HG02588 (cell line): ENCODE results near the gene DNAH10.
"Not testable (repeated sequence)": the region's sequence is repeated elsewhere in the genome, so short reads cannot be mapped to it uniquely, and the experiment has no call there.

Experiments used
- ATAC-seq: cut with Tn5 transposase; IDR thresholded peaks from one replicate; pipeline ENCODE4 v1.9.1; 2021; ENCODE audit warnings: mild to moderate bottlenecking, moderate library complexity; ENCODE audit not compliant: unreplicated experiment

DNAH10 gene

DNA sequence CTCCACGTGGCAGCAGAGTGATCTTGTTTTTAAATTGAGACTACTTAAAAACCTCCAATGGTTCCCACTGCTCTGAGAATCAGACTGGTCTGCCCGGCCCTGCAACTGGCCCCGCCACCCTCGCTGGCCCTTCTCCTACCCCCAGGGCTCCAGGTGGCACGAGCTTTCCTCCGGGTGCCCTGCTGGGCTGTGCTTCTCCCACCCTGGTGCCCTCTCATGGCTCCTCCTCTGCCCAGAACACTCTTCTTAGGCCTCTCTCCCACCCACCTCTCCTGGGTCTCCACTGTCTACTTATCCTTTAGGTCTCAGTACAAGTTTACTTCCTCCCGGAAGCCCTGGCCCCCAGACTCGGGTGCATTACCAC is 184.0 kb downstream of the DNAH10 start:
- ATAC-seq = no peak

DNA sequence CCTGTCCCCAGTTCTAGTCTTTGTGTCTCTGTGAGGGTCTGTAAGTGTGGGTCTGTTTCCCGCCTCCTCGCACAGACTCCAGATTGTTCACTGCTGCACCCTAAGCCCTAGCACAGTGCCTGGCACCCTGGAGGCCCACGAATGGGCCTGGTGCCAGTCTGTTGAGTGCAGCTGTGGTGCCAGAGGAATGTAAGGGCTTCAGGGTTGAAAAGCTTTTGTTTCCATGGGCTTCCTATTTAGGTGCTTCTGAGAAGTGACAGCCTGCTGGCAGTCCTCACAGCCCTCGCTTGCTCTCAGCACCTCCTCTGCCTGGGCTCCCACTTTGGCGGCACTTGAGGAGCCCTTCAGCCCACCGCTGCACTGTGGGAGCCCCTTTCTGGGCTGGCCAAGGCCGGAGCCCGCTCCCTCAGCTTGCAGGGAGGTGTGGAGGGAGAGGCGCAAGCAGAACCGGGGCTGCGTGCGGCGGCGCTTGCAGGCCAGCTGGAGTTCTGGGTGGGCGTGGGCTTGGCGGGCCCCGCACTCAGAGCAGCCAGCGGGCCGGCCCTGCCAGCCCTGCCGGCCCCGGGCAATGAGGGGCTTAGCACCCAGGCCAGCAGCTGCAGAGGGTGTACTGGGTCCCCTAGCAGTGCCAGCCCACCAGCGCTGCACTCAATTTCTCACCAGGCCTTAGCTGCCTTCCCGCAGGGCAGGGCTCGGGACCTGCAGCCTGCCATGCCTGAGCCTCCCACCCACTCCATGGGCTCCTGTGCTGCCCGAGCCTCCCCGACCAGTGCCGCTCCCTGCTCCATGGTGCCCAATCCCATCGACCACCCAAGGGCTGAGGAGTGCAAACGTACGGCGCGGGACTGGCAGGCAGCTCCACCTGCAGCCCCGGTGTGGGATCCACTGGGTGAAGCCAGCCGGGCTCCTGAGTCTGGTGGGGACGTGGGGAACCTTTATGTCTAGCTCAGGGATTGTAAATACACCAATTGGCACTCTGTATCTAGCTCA is 184.7 kb downstream of the DNAH10 start:
- ATAC-seq = not testable (repeated sequence)

DNA sequence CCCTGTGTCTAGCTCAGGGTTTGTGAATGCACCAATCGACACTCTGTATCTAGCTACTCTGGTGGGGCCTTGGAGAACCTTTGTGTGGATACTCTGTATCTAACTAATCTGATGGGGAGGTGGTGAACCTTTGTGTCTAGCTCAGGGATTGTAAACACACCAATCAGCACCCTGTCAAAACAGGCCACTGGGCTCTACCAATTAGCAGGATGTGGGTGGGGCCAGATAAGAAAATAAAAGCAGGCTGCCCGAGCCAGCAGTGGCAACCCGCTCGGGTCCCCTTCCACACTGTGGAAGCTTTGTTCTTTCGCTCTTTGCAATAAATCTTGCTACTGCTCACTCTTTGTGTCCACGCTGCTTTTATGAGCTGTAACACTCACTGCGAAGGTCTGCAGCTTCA is 185.4 kb downstream of the DNAH10 start:
- ATAC-seq = not testable (repeated sequence)

DNA sequence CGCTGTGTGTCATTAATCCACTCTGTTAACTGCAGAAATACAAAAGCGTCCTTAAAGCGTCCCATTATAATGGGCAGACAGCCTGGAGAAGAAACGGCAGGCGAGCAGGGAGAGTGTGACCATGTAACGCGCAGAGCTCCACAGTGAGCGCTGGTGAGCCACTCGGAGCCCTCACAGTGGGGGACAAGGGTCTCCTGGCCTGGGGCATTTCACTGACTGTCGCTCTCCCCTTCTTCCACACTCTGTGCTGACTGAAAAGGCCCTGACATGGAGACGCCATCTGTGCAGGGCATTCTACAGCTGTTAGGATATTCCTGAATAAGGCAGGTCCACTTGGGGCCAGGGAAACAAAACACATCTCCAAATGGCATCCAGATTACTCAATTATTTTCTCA is 186.3 kb downstream of the DNAH10 start:
- ATAC-seq = no peak

DNA sequence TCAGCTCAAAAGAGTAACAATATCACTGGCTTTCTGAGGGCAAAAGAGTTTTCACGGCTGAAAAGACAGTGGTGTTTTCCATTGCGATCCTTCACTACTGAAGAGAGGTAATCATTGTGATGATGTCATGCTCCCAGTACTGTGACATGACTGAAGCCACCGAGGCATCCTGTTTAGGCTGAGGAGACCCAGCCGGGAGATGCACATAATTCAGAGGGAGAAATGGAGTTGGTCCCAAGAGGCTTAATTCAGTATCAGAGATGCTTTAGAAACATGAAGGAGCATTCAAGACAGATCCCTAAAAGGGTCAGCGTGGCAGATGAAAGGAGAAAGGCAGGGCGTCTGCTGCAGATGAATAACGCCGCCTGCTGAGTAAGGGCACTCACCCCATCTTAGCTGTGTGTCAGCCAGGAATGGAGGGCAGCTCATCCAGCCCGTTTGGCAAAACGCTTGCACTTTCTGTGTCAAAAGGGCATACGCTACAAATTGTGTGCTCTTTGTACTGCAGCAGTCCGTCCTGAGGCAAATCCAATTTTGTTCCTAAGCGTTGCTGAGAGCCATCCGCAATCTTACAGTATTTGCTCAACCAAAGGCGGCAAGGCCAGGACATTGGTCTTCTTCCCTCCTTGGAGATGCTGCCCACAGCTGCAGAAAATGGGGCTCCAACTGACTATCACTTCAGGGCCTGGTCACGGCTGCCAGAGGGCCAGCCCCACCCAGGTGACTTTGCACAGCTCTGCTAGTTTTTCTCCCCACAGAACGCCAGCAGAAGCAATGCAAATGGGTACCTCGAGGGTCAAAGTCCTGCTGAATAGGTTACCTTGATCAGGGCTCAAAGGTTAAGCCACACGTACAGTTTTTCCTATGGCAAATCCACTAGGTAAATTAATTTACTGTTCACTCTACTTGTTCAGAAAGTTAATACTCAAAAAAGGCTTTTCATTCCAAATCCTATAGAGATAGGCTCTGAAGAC is 187.0 kb downstream of the DNAH10 start:
- no peak for ATAC-seq

DNA sequence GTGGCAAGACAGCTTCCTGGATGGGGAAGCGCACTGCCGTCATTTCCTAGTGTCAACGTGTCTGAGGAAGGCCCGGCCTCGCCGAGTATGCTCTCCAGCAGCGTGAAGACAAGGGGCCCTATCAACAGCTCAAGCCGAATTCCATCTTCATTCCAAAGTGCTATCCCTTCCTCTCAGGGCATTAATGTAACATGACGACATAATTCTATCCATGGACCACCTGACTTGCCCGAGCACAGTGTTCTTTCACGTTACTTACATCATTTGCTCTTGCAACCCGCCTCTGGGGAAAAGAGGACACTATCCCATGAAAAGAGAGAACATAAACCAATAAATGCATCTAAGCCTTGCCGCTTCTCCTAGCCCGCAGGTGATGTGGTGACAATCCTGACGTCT is 187.7 kb downstream of the DNAH10 start:
- ATAC-seq = no peak

DNA sequence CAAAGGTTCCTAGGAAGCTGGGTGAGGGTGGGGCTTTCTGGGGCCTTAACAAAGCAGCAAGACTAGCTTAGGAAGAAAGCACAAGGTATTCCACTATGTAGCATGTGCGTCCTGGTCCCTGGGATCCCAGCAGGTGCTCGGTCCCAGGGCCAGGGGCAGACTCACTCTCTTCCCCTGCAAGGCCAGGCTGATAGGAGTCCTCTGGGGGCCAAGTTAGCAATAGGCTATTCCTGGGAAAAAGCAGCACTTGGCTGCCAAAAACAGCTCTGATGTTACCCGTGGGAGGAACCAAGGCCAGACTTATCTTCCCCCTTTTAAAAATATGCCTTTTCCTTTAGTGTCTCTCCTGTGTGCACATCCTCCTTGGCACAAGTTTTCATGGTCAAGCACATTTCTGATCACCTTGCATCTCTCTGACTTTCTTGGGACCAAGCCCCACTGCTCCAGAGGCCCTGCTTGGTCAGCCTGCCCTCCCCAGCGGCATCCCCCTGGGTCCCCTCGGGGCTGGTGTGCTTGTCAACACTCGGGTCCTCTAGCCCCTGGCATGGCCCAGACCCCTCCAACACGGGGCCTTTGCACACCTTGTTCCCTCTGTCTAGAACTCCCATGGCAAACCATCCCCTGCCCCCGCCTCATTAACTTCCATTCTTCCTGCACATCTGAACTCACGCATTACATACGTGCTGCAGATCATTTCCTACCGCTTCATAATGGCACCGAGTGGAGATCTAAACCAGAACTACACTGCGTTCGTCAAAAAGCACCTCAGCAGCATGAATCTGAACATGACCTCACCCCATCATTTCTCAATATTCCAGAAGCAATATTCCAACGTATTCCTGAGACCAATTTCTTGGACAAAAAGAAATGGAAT is 188.6 kb downstream of the DNAH10 start:
- ATAC-seq = no peak

DNA sequence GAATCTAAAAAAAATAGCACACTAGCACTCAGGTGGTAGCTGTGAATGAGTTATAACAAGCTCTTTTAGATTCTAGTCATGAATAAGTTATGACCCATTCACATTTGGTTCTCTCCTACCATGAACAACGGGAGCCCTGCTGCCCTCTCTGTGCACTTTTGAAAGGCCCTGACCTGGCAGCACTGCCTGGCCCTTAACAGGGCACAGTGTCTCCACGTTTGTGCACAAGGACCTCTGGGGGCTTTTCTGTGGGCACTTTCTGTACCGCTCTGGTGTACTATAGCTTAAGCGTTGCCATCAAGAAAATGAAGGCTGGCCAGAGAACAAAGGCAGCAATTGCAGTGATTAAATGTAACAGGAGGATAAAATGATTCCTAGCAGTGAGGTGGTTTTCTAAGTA is 189.4 kb downstream of the DNAH10 start:
- no peak for ATAC-seq

DNA sequence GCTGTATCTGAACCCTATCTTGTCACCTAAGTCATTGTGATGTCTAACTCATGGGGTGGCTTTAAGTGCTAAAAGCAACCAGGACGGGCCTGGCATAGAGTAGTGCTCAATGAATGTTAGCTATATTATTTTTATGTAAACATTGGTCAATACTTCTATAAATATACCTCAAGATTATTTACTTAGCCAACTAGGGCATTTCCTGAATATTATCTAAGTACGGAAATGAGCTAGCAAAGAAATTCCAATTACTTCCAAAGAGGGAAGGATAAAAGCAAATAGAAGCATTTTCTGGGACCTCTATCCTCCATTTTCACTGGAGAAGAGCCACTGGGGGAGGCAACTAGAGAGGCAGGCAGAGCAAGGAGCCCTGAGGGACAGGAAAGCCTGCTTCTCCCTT is 189.9 kb downstream of the DNAH10 start:
- ATAC-seq = no peak

DNA sequence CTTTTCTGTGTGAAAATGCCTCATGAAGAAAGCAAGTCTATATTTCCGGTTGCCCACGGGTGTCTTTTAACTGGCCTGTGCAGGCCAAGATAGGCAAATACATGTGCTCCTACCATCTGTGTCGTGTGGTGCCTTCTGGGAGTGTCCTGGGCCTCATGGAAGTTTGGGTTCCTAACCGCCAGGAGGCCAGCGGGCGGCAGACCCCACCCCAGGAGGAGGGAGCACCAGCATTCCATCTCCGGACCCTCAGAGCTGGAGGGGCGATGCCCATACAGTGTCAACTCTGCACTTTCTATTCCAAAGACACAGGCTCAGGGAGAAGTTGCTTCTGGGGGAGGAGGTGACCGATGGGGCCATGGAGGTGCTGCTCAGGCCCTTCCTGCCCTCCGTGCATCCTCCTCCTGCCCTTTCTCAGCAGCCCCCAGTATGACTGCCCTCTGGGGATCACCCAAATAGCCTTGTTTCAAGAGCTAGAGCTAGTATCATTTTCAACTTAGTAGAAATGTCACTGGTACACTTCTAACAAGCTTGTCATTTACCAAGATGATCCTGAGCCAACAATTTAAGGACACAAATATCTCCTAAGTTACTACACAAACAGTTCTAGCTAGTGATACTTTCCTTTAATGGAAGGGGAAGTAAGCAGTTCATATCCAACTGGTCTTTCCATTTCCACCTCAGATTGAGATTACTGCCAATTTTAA is 192.7 kb downstream of the DNAH10 start:
- no peak for ATAC-seq

DNA sequence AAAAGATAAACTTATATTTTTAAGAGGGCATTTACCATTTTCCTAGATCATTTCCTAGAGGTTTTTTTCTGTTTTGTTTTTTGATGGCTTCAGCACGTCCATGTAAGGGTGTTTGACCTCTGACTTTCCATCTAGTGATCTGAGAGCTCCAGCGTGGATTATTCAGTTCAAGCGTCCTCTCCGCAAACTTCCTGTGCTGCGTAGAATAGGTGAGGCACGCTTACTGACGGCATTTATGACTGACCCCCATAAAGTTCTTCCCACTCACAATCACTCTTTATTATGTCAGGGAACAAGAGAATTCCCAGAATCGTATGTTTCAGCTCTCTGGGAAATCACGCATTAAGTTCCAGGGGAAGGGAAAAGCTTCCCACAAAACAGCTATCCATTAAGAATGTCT is 194.1 kb downstream of the DNAH10 start:
- ATAC-seq = no peak

DNA sequence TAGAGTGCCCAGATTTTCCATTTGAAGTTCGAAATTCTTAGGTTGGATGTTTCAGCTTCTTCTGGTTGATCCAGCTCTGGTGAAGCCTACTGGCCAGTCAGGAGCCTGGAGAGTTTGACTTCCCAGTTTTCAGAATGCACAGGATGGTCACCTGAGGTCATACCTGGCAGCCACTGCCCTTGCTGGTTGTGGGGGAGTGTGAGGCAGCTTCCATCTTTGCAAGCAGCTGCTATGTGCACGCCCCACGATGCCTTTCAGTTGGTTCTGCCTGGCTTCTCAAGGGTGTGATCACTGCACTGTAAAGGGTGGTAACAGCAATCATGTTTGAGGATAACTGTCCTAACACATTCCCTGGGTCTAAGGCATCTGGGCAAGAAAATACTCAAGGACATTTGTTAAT is 195.1 kb downstream of the DNAH10 start:
- ATAC-seq = no peak

DNA sequence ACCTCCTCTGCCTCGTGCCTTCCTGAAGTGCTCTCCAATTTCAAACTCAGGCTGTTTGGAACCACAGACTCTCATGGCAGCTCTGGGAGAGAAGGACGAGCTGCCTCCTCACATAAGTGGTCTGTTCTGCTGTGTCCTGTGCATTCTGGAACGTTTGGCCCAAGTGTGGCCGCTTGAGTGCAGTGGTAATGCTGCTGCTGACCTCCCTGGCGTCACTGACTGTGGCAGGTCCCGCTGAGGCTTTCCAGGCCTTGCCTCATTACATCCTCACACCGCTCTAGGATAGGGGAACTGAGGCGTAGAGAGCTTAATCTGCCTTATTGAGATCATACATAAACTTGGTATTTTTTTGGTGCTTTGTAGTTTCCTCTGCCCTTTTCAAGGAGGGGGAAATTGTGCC is 196.4 kb downstream of the DNAH10 start:
- ATAC-seq = no peak

DNA sequence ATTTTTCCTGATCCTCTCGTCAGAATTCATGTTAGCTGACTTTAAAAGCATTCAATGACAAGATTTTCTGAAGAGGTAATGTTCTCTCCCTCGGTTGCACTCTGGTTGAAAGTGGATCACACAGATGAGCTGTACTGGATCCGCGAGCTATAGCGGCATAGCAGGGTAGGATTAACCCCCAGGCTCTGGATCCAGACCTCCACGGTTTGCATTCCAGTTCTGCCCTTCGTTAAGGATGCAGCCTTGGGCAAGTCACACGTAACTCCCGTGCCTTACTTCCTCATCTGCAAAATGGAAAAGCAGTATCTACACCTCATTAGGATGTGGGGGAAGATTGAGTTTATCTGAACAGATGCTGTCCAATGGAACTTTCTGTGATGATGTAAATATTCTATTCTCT is 196.8 kb downstream of the DNAH10 start:
- no peak for ATAC-seq

DNA sequence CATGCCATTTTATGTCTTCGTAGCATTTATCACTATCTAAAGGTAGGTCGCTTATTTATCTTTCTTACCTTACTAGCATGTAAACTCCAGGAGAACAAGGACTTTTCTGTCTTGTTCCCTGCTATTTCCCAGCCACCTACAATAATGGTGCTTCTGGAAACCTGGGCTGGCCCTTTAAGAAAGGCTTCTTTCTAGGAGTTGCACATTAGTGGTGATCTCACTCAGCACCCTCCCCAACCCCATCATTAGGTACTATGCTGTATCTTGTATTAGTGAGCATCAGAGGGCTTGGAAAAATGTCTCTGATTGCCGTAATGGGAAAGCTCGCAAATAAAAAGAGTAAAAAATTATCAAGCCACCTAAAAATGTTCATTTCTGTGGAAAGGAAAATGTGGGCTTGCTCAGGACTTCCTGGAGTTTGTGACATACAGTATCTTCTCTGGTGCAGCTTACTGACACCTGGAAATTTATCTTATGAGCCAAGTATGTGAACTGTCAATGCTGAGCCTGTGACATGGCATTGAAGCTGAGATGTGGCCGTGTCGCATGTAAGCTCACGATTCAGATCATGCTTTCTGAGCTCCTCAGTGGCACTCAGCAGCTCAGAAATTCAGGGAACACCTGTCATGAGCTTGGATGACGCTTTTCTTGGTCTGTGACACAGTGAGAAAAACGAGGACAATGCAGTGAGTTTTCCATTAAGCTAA is 198.1 kb downstream of the DNAH10 start:
- ATAC-seq = no peak

DNA sequence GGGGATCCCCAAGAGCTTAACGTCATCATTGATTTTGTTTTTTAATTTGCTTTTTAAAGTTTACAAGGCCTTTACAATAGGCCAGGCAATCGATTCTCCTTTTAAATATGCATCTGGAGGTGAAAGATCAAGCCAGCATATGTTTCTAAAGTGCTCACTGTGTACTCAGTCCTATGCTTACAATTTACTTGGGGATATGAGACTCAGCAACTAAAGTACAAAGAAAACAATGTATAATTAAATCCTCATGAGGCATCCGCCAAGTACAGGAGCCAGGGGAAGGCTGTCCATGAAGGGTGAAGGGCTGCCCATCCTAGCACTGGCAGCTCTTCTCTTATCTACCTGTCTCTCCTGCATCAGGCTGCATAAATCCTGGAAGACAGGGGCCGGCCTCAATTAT is 198.8 kb downstream of the DNAH10 start:
- ATAC-seq = no peak

DNA sequence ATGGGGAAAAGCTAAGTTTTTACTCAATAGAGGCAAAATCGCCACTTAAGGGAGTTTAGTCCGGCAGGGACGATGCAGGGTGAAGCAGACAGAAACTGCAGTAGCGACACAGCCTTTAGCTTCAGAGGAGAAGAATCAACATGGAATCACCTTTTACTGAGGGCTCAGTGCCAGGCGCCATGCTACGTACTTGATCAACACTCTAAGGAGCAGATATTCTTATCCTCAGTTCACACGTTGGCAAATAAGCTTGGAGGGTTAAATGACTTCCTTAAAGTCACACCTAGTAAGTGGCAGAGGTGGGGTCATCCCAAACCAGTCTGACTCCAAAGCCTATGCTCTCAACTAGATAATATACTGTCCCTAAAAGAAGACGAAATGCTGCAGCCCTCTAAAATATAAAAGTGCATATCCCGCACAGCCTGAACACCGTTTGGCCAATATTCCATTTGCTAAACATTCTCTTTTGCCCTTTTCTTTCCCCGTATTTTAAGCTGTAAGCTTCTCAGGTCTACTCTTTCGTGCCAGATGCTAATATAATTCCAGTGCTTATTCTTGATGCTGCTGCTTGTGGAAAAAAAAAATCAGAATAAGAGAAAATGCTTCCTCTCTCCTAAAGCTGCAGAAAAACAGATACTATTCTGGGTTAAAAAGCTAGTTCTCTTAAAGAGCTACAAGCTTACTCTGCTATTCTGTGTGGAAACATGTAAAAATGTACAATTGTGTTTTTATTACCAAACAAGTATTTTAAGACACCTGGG is 199.7 kb downstream of the DNAH10 start:
- no peak for ATAC-seq

DNA sequence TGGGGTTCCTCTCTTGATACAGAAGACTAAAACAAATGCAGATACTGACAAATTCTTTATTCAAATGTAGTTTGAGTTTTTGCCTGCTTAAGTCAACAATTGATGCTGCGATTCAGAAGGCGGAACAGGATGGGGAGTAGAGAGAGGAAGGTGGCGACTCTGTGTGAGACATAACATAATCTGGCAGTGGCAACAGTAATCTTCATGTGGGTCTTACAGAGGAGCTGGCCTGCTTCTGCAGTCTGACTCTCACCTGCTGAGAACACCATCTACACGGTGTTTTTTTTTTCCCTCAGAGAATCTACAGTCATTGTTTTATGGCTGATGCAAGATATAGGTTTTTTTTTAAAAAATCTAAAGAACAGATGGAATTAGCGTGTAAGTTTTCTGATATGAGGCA is 200.4 kb downstream of the DNAH10 start:
- ATAC-seq = no peak

DNA sequence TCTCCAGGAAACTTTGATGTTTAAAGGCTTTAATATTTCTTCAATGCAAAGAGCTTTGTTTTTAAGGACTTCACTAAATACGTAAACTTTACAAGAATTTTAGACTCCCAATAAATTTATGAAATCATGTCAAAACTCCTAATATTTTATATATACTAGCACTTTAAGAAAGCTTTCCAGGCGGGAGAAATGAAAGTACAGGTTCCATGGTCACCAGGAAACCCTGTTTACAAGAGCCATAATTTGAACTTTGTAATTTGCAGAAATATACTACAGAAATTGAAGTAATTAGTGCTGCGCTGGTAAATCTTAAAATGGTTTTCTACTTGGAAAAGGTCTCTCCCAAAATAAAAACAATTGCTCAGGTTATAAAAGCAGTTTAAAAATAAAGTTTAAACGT is 201.7 kb downstream of the DNAH10 start:
- ATAC-seq = no peak
